Stimulated activated naive CD8-positive, alpha-beta T cell treated with anti-CD3 and anti-CD28 coated beads, Interleukin-15, Interleukin-2, amounts not matched to agents 100 ng/mL and 50 ng/mL, for 24 hours (primary cell): Measurements from ENCODE around the gene CECR2.

Source experiments
- H3K27ac Mint-ChIP-seq: one replicate; pipeline ENCODE4 v1.8.0; 2021; ENCODE audit warnings: mild to moderate bottlenecking, mixed read lengths
- H3K27me3 Mint-ChIP-seq: one replicate; pipeline ENCODE4 v1.8.0; 2021; ENCODE audit warnings: mixed read lengths
- H3K36me3 Mint-ChIP-seq: one replicate; pipeline ENCODE4 v1.8.0; 2021; ENCODE audit warnings: low read depth, mixed read lengths
- H3K4me1 Mint-ChIP-seq: one replicate; pipeline ENCODE4 v1.8.0; 2021; ENCODE audit warnings: low read depth, mixed read lengths
- H3K4me3 Mint-ChIP-seq: one replicate; pipeline ENCODE4 v1.8.0; 2021; ENCODE audit warnings: mild to moderate bottlenecking, mixed read lengths
- H3K9me3 Mint-ChIP-seq: one replicate; pipeline ENCODE4 v1.8.0; 2021; ENCODE audit warnings: mixed read lengths

Gene CECR2

DNA sequence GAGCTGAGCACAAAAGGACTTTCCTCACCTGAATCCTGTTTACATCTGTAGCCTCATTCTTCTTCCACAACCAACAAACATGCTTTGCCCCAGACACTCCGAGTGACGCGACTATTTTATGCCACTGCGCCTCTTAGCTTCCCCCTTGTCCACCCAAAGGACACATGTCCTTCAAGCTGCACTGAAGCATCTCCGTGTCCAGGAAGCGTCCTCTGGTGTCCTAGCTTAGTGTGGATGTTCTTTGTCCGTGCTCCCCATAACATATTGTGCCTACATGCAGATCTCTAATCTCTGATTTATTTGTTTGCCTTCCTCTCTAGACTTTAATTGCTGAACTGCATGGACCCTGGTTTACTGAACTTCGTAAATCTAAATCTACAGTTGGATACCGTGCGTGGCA lies 20.1 kb upstream of the CECR2 start:
- no peak overlapping the region for H3K27ac Mint-ChIP-seq
- peaks cover 8% of the 10 kb centered on the region for H3K27me3 Mint-ChIP-seq
- H3K4me1 Mint-ChIP-seq: no peaks in the 10 kb centered on the region
- H3K9me3 Mint-ChIP-seq: no peaks in the 10 kb centered on the region
- H3K4me3 Mint-ChIP-seq: no peak overlapping the region
- H3K36me3 Mint-ChIP-seq: no peaks in the 10 kb centered on the region

- Mint-ChIP-seq H3K4me3 (no peak overlapping the region), H3K4me1 (no peaks in the 10 kb centered on the region), H3K36me3 (no peaks in the 10 kb centered on the region), H3K9me3 (no peaks in the 10 kb centered on the region), H3K27ac (no peak overlapping the region), H3K27me3 (peaks cover 8% of the 10 kb centered on the region)
Measured at GRCh38 chr22:17350292-17350691, 19.0 kb upstream of the CECR2 start.

DNA sequence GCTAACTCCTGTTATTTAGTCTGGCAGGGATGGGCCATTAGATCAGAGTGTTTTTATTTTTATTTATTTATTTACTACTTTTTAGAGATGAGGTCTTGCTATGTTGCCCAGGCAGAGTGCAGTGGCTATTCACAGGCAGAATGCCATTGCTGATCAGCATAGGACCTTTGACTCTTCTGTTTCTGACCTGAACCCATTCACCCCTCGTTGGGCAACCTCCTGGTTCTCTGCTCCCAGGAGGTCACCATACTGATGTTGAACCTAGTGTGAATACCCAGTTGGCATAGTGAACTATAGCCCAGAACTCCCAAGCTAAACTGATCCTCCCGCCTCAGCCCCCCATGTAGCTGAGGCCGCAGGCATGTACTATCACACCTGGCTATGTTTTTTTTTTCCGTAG lies 16.5 kb upstream of the CECR2 start:
- no peaks in the 10 kb centered on the region for H3K36me3 Mint-ChIP-seq
- no peaks in the 10 kb centered on the region for H3K4me1 Mint-ChIP-seq
- no peak overlapping the region for H3K27ac Mint-ChIP-seq
- H3K9me3 Mint-ChIP-seq: no peaks in the 10 kb centered on the region
- peaks cover 8% of the 10 kb centered on the region for H3K27me3 Mint-ChIP-seq
- no peak overlapping the region for H3K4me3 Mint-ChIP-seq

DNA sequence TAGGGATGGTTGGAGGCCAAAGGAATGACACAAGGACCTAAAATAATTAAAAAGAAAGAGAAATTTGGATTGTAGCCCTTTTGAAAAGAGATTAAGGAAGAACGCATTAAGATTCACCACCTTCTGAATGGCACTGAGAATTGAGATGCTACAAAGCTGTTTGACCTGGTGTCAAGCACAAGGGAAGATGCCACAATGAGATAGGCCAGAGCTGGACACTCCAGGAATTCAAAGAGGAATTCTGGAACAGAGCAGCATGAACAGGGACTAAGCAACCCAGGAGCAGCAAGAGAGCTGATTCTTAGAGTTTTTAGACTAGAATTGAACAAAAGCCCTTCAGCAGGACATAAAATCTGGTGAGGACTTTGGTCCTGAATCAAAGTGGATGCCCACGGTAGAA lies 11.6 kb upstream of the CECR2 start:
- H3K4me1 Mint-ChIP-seq: no peaks in the 10 kb centered on the region
- H3K9me3 Mint-ChIP-seq: no peaks in the 10 kb centered on the region
- no peak overlapping the region for H3K4me3 Mint-ChIP-seq
- no peak overlapping the region for H3K27ac Mint-ChIP-seq
- no peaks in the 10 kb centered on the region for H3K27me3 Mint-ChIP-seq
- no peaks in the 10 kb centered on the region for H3K36me3 Mint-ChIP-seq

DNA sequence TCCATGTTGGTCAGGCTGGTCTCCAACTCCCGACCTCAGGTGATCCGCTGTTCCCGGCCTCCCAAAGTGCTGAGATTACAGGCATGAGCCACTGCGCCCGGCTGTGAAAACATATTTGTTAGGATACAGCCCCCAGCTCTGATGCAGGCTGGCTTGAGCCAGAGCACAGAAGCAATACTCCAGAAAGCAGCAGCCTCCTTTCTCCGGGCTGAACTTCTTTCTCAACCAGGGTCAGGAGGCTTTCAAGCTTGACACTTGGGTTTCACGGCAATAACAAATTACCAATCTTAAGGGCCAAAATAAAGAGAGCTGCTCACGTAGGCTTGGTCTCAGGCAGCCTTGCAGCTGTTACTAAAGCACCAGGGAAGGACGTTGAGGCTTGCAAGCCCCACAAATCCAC lies 10.8 kb upstream of the CECR2 start:
- Mint-ChIP-seq H3K4me1 (no peaks in the 10 kb centered on the region), H3K9me3 (no peaks in the 10 kb centered on the region), H3K4me3 (no peak overlapping the region)

DNA sequence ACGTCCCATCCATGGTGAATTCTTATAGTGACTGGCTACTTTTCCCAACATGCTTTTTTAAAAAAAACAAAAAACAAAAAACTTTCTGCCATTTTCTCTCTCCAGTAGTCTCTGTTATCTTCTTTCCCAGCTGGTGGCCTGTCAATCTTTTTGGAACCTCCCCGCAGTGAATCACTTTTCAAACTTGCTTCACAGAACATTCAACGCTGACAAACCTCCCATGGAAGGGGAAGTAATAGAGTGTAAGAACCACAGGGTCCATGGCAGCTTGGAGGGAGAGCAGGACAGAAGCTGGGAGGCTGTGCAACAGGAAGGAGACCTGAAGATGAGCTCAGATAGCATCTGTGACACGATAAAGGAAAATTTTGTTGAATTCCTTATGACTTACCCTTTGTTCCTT lies 9.8 kb upstream of the CECR2 start:
- no peaks in the 10 kb centered on the region for H3K9me3 Mint-ChIP-seq
- no peak overlapping the region for H3K27ac Mint-ChIP-seq
- H3K36me3 Mint-ChIP-seq: no peaks in the 10 kb centered on the region
- H3K4me1 Mint-ChIP-seq: no peaks in the 10 kb centered on the region
- peaks cover 3% of the 10 kb centered on the region for H3K27me3 Mint-ChIP-seq
- H3K4me3 Mint-ChIP-seq: no peak overlapping the region

More for the DNA sequence above, 10.8 kb upstream of the CECR2 start:
- no peaks in the 10 kb centered on the region for H3K36me3 Mint-ChIP-seq
- H3K27me3 Mint-ChIP-seq: no peaks in the 10 kb centered on the region
- H3K27ac Mint-ChIP-seq: no peak overlapping the region

DNA sequence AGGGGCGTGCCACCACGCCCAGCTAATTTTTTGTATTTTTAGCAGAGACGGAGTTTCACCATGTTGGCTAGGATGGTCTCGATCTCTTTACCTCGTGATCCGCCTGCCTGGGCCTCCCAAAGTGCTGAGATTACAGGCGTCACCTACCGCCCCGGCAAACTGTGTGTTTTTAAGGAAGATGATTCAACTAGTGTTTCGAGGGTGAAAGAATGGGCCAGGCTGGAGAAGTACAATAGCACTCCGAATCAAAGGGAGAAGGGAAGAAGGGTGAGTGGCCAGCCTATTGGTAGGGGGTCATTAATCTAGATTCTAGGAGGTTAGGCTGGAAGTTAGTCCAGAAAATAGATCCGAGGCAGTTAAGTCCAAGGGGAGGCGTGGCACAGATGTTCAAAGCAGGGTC lies 2.9 kb upstream of the CECR2 start:
- no peak overlapping the region for H3K4me3 Mint-ChIP-seq
- no peaks in the 10 kb centered on the region for H3K36me3 Mint-ChIP-seq
- H3K9me3 Mint-ChIP-seq: no peaks in the 10 kb centered on the region
- H3K27ac Mint-ChIP-seq: no peak overlapping the region
- H3K27me3 Mint-ChIP-seq: peaks cover 52% of the 10 kb centered on the region
- H3K4me1 Mint-ChIP-seq: peaks cover 29% of the 10 kb centered on the region

DNA sequence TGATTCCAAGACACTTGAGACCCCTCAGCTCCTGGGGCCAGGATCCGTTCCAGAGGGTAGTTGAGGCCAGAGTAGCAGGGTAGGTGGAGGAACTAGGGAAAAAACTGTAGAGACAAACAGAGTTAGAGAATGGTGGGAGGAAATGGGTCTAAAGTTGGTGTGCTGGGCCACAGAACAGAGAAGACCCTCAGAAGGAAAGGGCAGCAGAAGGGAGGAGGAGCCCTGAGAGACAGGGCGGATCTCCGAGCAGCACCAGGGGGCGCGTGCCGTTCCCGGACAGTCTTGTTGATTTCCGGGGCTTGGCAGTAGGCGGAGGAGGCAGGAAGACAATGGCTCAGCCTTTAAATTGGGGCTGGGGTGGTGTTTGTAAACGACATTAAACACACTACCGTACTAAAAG lies 2.4 kb upstream of the CECR2 start:
- Mint-ChIP-seq H3K27me3 (peaks cover 57% of the 10 kb centered on the region), H3K4me3 (no peak overlapping the region), H3K36me3 (no peaks in the 10 kb centered on the region), H3K4me1 (peaks cover 29% of the 10 kb centered on the region), H3K27ac (no peak overlapping the region), H3K9me3 (no peaks in the 10 kb centered on the region)

DNA sequence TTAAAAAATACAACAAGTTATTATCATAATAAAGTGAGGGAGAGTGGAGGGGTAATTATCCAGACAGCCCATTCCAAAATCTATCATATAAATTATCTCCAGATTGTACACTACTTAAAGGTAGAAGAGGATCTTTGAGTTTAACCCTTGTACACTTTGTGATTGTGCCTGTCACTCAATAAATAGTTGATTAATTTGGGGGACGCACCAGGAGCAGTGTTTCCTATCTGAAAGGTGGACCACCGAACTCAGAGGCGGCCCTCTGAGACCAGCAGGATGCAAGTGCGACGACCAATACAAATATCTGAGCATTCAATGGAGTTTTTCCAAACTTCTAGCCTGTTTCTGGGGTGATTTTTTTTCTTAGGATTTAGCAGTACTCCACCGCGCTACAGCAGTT lies 1.1 kb upstream of the CECR2 start:
- H3K27ac Mint-ChIP-seq: peak overlapping the region; percentile 70
- peak overlapping the region; percentile 74 for H3K4me3 Mint-ChIP-seq

GRCh38 chr22:17368554-17369438 lies 464 bp upstream of the CECR2 start:
- peak overlapping the region; percentile 70 for H3K27ac Mint-ChIP-seq

More for the DNA sequence above, 1.1 kb upstream of the CECR2 start:
- no peaks in the 10 kb centered on the region for H3K36me3 Mint-ChIP-seq
- peaks cover 59% of the 10 kb centered on the region for H3K27me3 Mint-ChIP-seq
- peaks cover 29% of the 10 kb centered on the region for H3K4me1 Mint-ChIP-seq
- H3K9me3 Mint-ChIP-seq: no peaks in the 10 kb centered on the region

GRCh38 chr22:17370026-17370765 lies 936 bp downstream of the CECR2 start:
- H3K9me3 Mint-ChIP-seq: no peaks in the 10 kb centered on the region
- H3K36me3 Mint-ChIP-seq: no peaks in the 10 kb centered on the region
- no peak overlapping the region for H3K27ac Mint-ChIP-seq
- H3K27me3 Mint-ChIP-seq: peaks cover 59% of the 10 kb centered on the region
- peaks cover 29% of the 10 kb centered on the region for H3K4me1 Mint-ChIP-seq
- H3K4me3 Mint-ChIP-seq: peak overlapping the region; percentile 69

More at GRCh38 chr22:17368554-17369438, 464 bp upstream of the CECR2 start:
- Mint-ChIP-seq H3K9me3 (no peaks in the 10 kb centered on the region), H3K36me3 (no peaks in the 10 kb centered on the region), H3K4me3 (peak overlapping the region; percentile 74), H3K27me3 (peaks cover 61% of the 10 kb centered on the region), H3K4me1 (peaks cover 29% of the 10 kb centered on the region)

GRCh38 chr22:17370766-17371432 lies 1.6 kb downstream of the CECR2 start:
- H3K4me3 Mint-ChIP-seq: peak overlapping the region; percentile 69
- H3K9me3 Mint-ChIP-seq: no peaks in the 10 kb centered on the region
- H3K36me3 Mint-ChIP-seq: no peaks in the 10 kb centered on the region
- H3K27me3 Mint-ChIP-seq: peaks cover 55% of the 10 kb centered on the region
- peaks cover 29% of the 10 kb centered on the region for H3K4me1 Mint-ChIP-seq
- H3K27ac Mint-ChIP-seq: no peak overlapping the region

GRCh38 chr22:17371448-17371847 lies 2.2 kb downstream of the CECR2 start:
- Mint-ChIP-seq H3K27ac (no peak overlapping the region), H3K4me3 (no peak overlapping the region), H3K4me1 (peaks cover 29% of the 10 kb centered on the region), H3K27me3 (peaks cover 50% of the 10 kb centered on the region), H3K9me3 (no peaks in the 10 kb centered on the region), H3K36me3 (no peaks in the 10 kb centered on the region)

DNA sequence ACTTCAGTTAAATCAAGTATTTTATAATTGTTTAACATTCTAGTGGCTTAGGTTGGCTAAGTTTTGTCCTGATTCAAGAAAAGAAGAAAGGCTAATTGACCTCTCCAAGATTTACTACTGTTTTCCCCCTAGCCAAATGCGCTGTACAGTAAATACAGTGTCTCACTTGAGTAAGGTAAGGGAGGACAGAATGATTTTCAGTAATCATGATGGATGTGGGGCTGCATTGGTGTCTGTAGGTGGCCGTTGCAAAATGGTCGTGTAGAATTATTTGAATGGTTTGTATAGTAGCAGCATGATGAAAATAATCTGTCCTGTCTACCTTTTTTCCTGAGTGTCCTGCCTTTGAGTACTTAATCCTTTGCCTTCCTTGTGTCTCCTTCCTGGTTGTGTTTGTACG lies 4.6 kb downstream of the CECR2 start:
- Mint-ChIP-seq H3K9me3 (no peaks in the 10 kb centered on the region), H3K36me3 (no peaks in the 10 kb centered on the region), H3K4me1 (peaks cover 8% of the 10 kb centered on the region), H3K27me3 (peaks cover 27% of the 10 kb centered on the region), H3K4me3 (no peak overlapping the region), H3K27ac (no peak overlapping the region)
